Measurements from ENCODE around the gene CRYBA4. TPM values are rescaled to one million over a fixed set of nuclear protein-coding genes. Genes with fewer than 3 reads are reported as not detected.

The CRYBA4 gene
- total and polyA plus RNA-seq, 11 donors, result not detected

DNA sequence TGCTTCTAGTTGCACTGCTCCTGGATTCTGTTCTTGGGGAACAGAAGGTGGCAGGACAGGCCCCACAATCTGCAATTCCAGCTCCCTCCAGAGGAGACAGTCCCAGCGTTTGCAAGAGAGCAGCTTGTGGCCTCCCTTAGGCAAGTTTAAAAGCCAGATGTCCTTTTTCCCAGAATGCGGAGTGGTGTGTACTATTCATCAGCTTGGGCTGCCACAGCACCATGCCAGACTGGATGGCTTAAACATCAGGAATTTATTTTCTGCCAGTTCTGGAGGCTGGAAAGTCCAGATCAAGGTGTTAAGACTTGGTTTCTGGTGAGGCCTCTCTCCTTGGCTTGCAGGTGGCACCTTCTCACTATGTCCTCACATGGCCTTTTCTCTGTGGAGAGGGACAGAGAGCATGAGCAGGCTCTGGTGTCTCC is 47.3 kb downstream of the CRYBA4 start:
- Histone ChIP-seq H3K4me1 (peaks cover 0 to 37% (median 14%) of the 10 kb centered on the region in 12 donors), H3K27ac (no peak overlapping the region), H3K36me3 (no peaks in the 10 kb centered on the region), H3K9me3 (no peaks in the 10 kb centered on the region), H3K4me3 (no peak overlapping the region), H3K27me3 (peaks cover 0 to 4% (median 0%) of the 10 kb centered on the region in 9 donors)
- 40 to 60% (median 57%) methylated on average over 2 of the region's 2 CpGs for whole genome bisulfite sequencing, 4 donors
- DNase-seq, result no peak
- TF ChIP-seq, protein P1, sequence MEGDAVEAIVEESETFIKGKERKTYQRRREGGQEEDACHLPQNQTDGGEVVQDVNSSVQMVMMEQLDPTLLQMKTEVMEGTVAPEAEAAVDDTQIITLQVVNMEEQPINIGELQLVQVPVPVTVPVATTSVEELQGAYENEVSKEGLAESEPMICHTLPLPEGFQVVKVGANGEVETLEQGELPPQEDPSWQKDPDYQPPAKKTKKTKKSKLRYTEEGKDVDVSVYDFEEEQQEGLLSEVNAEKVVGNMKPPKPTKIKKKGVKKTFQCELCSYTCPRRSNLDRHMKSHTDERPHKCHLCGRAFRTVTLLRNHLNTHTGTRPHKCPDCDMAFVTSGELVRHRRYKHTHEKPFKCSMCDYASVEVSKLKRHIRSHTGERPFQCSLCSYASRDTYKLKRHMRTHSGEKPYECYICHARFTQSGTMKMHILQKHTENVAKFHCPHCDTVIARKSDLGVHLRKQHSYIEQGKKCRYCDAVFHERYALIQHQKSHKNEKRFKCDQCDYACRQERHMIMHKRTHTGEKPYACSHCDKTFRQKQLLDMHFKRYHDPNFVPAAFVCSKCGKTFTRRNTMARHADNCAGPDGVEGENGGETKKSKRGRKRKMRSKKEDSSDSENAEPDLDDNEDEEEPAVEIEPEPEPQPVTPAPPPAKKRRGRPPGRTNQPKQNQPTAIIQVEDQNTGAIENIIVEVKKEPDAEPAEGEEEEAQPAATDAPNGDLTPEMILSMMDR (IDR thresholded peaks at IDR 0.05), result peak in 6 of 12 donors; percentile 11 to 42 (median 32)
- TF ChIP-seq POLR2A (IDR thresholded peaks at IDR 0.05), result no peak
- intact Hi-C loops (cut with DNase I), result loop anchor here in 4 of 10 donors (5.0 to 10.0 kb wide), 3 partner anchors 272 to 304 kb away; no protein-coding TSS in a partner anchor
- no peak for ATAC-seq

DNA sequence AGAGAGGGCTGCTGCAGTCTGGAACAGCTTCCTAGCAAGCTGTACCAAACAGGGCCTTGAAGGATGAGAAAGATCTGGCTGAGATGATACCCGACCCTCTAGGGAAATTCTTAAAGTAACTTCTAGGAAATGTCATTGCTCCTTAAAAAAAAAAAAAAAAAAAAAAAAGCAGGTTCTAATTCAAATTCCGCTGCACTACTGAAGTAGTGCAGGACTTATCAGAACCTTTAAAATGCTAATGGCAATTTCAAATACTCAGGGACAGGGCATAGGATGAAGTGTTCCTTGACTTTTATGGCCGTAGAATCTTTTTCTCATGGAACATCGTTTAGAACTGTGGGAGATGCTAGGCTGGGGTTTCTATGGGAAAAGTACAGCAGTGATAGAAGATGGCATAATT is 48.7 kb downstream of the CRYBA4 start:
- Histone ChIP-seq H3K4me1 (peaks cover 0 to 45% (median 24%) of the 10 kb centered on the region in 12 donors), H3K9me3 (no peaks in the 10 kb centered on the region), H3K4me3 (no peak overlapping the region), H3K27ac (peak overlapping the region in 1 of 12 donors; percentile 100), H3K36me3 (no peaks in the 10 kb centered on the region), H3K27me3 (no peaks in the 10 kb centered on the region)
- ATAC-seq, result no peak
- DNase-seq, result no peak
- intact Hi-C loops (cut with DNase I), result loop anchor here in 6 of 10 donors (5.0 to 10.0 kb wide), 6 partner anchors 84 to 1924 kb away; partner anchors contain the start of gene MN1 (in 2 of the 6)
- TF ChIP-seq, protein P1 (IDR thresholded peaks at IDR 0.05), result no peak
- no peak for TF ChIP-seq POLR2A (IDR thresholded peaks at IDR 0.05)
- 76 to 88% (median 85%) methylated on average over 4 of the region's 4 CpGs for WGBS, 4 donors

DNA sequence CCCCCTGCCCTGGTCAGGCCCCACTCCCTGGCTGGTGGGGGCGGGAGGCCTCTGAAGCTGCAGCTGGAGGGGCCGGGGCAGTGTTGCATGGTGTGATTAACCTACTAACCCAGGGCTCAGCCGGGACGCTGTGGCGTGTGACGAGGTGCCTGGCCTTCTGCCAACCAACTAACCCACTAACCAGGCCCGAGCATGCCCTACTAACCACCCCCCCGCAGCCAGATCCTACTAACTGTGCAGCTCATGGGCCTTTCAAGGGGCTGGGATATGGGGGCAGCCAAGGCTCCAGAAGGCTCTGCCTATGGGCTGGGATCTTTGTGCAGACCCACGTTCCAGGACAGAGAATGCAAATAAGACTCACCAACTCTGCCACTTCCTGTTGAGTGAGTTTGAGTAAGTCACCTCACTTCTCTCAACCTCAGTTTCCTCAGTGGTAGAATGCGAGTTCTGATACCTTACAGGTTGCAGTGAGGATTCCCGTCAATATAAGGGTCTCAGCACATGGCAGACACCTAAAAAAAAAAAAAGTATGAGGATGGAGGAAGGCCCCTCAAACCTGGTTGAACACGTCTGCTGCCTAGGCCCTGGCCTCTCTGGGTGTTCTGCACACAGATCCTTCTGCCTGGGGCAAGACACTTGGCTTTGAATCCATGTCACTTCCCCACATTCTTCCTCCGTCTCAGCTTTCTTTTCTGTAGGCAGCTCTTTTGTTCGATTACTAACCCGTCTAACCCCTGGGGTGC is 49.7 kb downstream of the CRYBA4 start:
- intact Hi-C loops (cut with DNase I), result loop anchor here in 6 of 10 donors (5.0 to 10.0 kb wide), 6 partner anchors 83 to 1923 kb away; partner anchors contain the start of gene MN1 (in 2 of the 6)
- Histone ChIP-seq H3K4me1 (peaks cover 0 to 49% (median 24%) of the 10 kb centered on the region in 12 donors), H3K27ac (peak overlapping the region; percentile 92 to 100 (median 96)), H3K9me3 (no peaks in the 10 kb centered on the region), H3K4me3 (peak overlapping the region in 2 of 12 donors; percentile 89 to 92), H3K36me3 (no peaks in the 10 kb centered on the region), H3K27me3 (no peaks in the 10 kb centered on the region)
- WGBS, 4 donors, result 87 to 92% (median 90%) methylated on average over 10 to 15 of the region's 15 CpGs
- DNase-seq (peak in 3 of 5 donors; percentile 43 to 73 (median 44)), ATAC-seq (no peak)
- TF ChIP-seq, protein P1 (IDR thresholded peaks at IDR 0.05), result no peak
- TF ChIP-seq POLR2A (IDR thresholded peaks at IDR 0.05), result no peak

DNA sequence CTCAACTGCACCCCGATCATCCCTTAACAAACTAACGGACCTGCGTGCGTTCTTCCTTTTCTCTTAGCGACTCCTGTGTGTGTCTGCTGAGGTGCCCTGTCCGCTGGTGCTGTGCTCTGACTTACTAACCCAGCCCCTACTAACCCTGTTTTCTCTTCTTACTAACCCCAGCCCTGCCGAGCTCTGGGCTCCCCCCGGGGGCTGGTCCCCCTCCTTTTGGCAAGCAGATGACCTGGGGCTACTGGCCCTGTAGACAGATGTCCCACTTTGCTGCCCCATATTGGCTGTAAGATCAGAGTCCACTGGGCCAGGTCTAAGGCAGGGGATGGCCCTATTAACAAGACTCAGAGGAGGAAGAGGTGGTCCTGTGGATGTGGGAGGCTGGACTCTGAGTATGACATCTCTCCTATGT is 50.3 kb downstream of the CRYBA4 start:
- Histone ChIP-seq H3K27ac (peak overlapping the region; percentile 92 to 100 (median 96)), H3K27me3 (no peaks in the 10 kb centered on the region), H3K36me3 (no peaks in the 10 kb centered on the region), H3K4me1 (peaks cover 0 to 49% (median 24%) of the 10 kb centered on the region in 12 donors), H3K9me3 (no peaks in the 10 kb centered on the region), H3K4me3 (peak overlapping the region; percentile 40 to 92 (median 78))
- ATAC-seq (no peak), DNase-seq (peak in 1 of 5 donors; percentile 38)
- 89 to 93% (median 89%) methylated on average over 8 of the region's 8 CpGs for WGBS, 4 donors
- intact Hi-C loops (cut with DNase I), result loop anchor here in 6 of 10 donors (5.0 to 10.0 kb wide), 6 partner anchors 83 to 1923 kb away; partner anchors contain the start of gene MN1 (in 2 of the 6)
- no peak for TF ChIP-seq POLR2A (IDR thresholded peaks at IDR 0.05)
- TF ChIP-seq, protein P1 (IDR thresholded peaks at IDR 0.05), result no peak
